Measurements from ENCODE around the gene C14orf93.
"Not testable (repeated sequence)": the region's sequence is repeated elsewhere in the genome, so short reads cannot be mapped to it uniquely, and the experiment has no call there.

The C14orf93 gene

GRCh38 chr14:23020143-23021128, 10.5 kb upstream of the C14orf93 start:
- DNase-seq (ENCODE audit: low read depth), result no peak

GRCh38 chr14:23018107-23018506, 8.2 kb upstream of the C14orf93 start:
- no peak for DNase-seq (ENCODE audit: low read depth)

- no peak for DNase-seq (ENCODE audit: low read depth)
Measured at GRCh38 chr14:23017091-23017490, 7.1 kb upstream of the C14orf93 start.

GRCh38 chr14:23015618-23016017, 5.7 kb upstream of the C14orf93 start:
- no peak for DNase-seq (ENCODE audit: low read depth)

- not testable (repeated sequence) for DNase-seq (ENCODE audit: low read depth)
Measured at GRCh38 chr14:23013749-23014054, 3.8 kb upstream of the C14orf93 start.

- DNase-seq (ENCODE audit: low read depth), result no peak
Measured at GRCh38 chr14:23013054-23013748, 3.3 kb upstream of the C14orf93 start.

GRCh38 chr14:23009483-23009938, 432 bp downstream of the C14orf93 start:
- DNase-seq (ENCODE audit: low read depth), result no peak

GRCh38 chr14:23008831-23009230, 1.1 kb downstream of the C14orf93 start:
- DNase-seq (ENCODE audit: low read depth), result no peak

GRCh38 chr14:23006544-23007419, 3.2 kb downstream of the C14orf93 start:
- peak; percentile 91 for DNase-seq (ENCODE audit: low read depth)

- DNase-seq (ENCODE audit: low read depth), result no peak
Measured at GRCh38 chr14:23006188-23006534, 3.8 kb downstream of the C14orf93 start.

GRCh38 chr14:23005451-23006187, 4.3 kb downstream of the C14orf93 start:
- no peak for DNase-seq (ENCODE audit: low read depth)

- DNase-seq (ENCODE audit: low read depth), result not testable (repeated sequence)
Measured at GRCh38 chr14:23004274-23004673, 5.7 kb downstream of the C14orf93 start.

- DNase-seq (ENCODE audit: low read depth), result no peak
Measured at GRCh38 chr14:23002592-23002991, 7.4 kb downstream of the C14orf93 start.

- DNase-seq (ENCODE audit: low read depth), result no peak
Measured at GRCh38 chr14:23000860-23001259, 9.1 kb downstream of the C14orf93 start.

- DNase-seq (ENCODE audit: low read depth), result no peak
Measured at GRCh38 chr14:22998329-22999012, 11.5 kb downstream of the C14orf93 start.

- no peak for DNase-seq (ENCODE audit: low read depth)
Measured at GRCh38 chr14:22997676-22998323, 12.1 kb downstream of the C14orf93 start.

- DNase-seq (ENCODE audit: low read depth), result no peak
Measured at GRCh38 chr14:22996768-22997654, 12.9 kb downstream of the C14orf93 start.

- DNase-seq (ENCODE audit: low read depth), result no peak
Measured at GRCh38 chr14:22995889-22996625, 13.9 kb downstream of the C14orf93 start.

Measured in non-pigmented ciliary epithelial cell (primary cell).